WTC11 (cell line): ENCODE data around the gene PRDM2. TPM values are rescaled to one million over a fixed set of nuclear protein-coding genes. Genes with fewer than 3 reads are reported as not detected.

ENCODE experiments used
- ATAC-seq: fragments of 200-7000 bp; cut with Tn5 transposase; 2 replicates; pipeline ENCODE4 v1.10.0; 2021; ENCODE audit warnings: mild to moderate bottlenecking, moderate library complexity
- CTCF ChIA-PET: fragments of 300-600 bp; sonication (Branson Sonifier 250); formaldehyde crosslinking; loops from one replicate; lab custom pipeline; 2021; ENCODE audit warnings: antibody characterized with exemption; lab: Charles Lee
- POLR2A ChIA-PET: fragments of 350-600 bp; sonication (Branson Sonifier 250); formaldehyde crosslinking; loops from one replicate; lab custom pipeline; 2021; ENCODE audit warnings: antibody characterized with exemption; lab: Charles Lee
- DNase-seq: peaks from one replicate; pipeline ENCODE4 v3.0.0; 2021; ENCODE audit warnings: low spot score
- H3K27ac Mint-ChIP-seq: 2 replicates; pipeline ENCODE4 v1.8.0; 2021; ENCODE audit warnings: mixed read lengths
- H3K27me3 Mint-ChIP-seq: 2 replicates; pipeline ENCODE4 v1.8.0; 2021; ENCODE audit warnings: low read depth, mild to moderate bottlenecking, moderate library complexity, mixed read lengths
- H3K36me3 Mint-ChIP-seq: 2 replicates; pipeline ENCODE4 v1.8.0; 2021; ENCODE audit warnings: mixed read lengths
- H3K4me1 Mint-ChIP-seq: 2 replicates; pipeline ENCODE4 v1.8.0; 2022; ENCODE audit warnings: mixed read lengths
- H3K4me3 Mint-ChIP-seq: 2 replicates; pipeline ENCODE4 v1.8.0; 2021; ENCODE audit warnings: mild to moderate bottlenecking, moderate library complexity, mixed read lengths
- H3K9me3 Mint-ChIP-seq: 2 replicates; pipeline ENCODE4 v1.8.0; 2021; ENCODE audit warnings: mixed read lengths
- ATF3 ChIP-seq: sonication (generic); formaldehyde crosslinking; conservative IDR thresholded peaks from 2 replicates; pipeline ENCODE4 v1.8.1; 2022; ENCODE audit warnings: mild to moderate bottlenecking, missing genetic modification reagents
- ATF6 ChIP-seq: sonication (generic); formaldehyde crosslinking; IDR thresholded peaks from 2 replicates; pipeline ENCODE4 v1.8.1; 2023; ENCODE audit warnings: mild to moderate bottlenecking, missing genetic modification reagents
- E2F1 ChIP-seq: sonication (generic); formaldehyde crosslinking; IDR thresholded peaks from 2 replicates; pipeline ENCODE4 v1.8.0; 2022; ENCODE audit warnings: mild to moderate bottlenecking, missing genetic modification reagents
- GRHL2 ChIP-seq: fragments of 250-450 bp; sonication (Bioruptor Pico); IDR thresholded peaks from 2 replicates; pipeline ENCODE4 v1.8.0; 2022; ENCODE audit warnings: mild to moderate bottlenecking, moderate library complexity; ENCODE audit not compliant: insufficient replicate concordance, severe bottlenecking
- HMGXB4 ChIP-seq: sonication (generic); formaldehyde crosslinking; IDR thresholded peaks from 2 replicates; pipeline ENCODE4 v1.8.1; 2023; ENCODE audit warnings: mild to moderate bottlenecking, moderate library complexity, missing genetic modification reagents
- MAX ChIP-seq: sonication (generic); formaldehyde crosslinking; IDR thresholded peaks from 2 replicates; pipeline ENCODE4 v1.8.0; 2022; ENCODE audit warnings: mild to moderate bottlenecking, missing genetic modification reagents
- MLX ChIP-seq: sonication (generic); formaldehyde crosslinking; IDR thresholded peaks from 2 replicates; pipeline ENCODE4 v1.8.1; 2023; ENCODE audit warnings: mild to moderate bottlenecking, missing genetic modification reagents, moderate library complexity
- NFATC4 ChIP-seq: fragments of 250-450 bp; sonication (Bioruptor Pico); IDR thresholded peaks from 2 replicates; pipeline ENCODE4 v1.9.0; 2021; ENCODE audit warnings: mild to moderate bottlenecking
- NR3C1 ChIP-seq: sonication (generic); formaldehyde crosslinking; conservative IDR thresholded peaks from 2 replicates; pipeline ENCODE4 v1.8.1; 2023; ENCODE audit warnings: low read depth, mild to moderate bottlenecking, missing genetic modification reagents
- RORB ChIP-seq: fragments of 250-450 bp; sonication (Bioruptor Pico); IDR thresholded peaks from 2 replicates; pipeline ENCODE4 v1.9.0; 2021; ENCODE audit warnings: mild to moderate bottlenecking
- SOX15 ChIP-seq: fragments of 250-450 bp; sonication (Bioruptor Pico); IDR thresholded peaks from 2 replicates; pipeline ENCODE4 v1.9.0; 2021; ENCODE audit warnings: mild to moderate bottlenecking
- TP53 ChIP-seq: sonication (generic); formaldehyde crosslinking; IDR thresholded peaks from 2 replicates; pipeline ENCODE4 v1.8.1; 2023; ENCODE audit warnings: mild to moderate bottlenecking, missing genetic modification reagents
- ZBTB21 ChIP-seq: sonication (generic); formaldehyde crosslinking; IDR thresholded peaks from 2 replicates; pipeline ENCODE4 v1.8.1; 2023; ENCODE audit warnings: mild to moderate bottlenecking, missing genetic modification reagents, borderline replicate concordance
- ZMAT4 ChIP-seq: fragments of 250-450 bp; sonication (Bioruptor Pico); IDR thresholded peaks from 2 replicates; pipeline ENCODE4 v1.9.0; 2021; ENCODE audit warnings: mild to moderate bottlenecking
- ZNF121 ChIP-seq: sonication (generic); formaldehyde crosslinking; IDR thresholded peaks from 2 replicates; pipeline ENCODE4 v1.8.0; 2023; ENCODE audit warnings: missing genetic modification reagents
- ZNF138 ChIP-seq: sonication (generic); formaldehyde crosslinking; conservative IDR thresholded peaks from 2 replicates; pipeline ENCODE4 v1.8.1; 2022; ENCODE audit warnings: mild to moderate bottlenecking, moderate library complexity, missing genetic modification reagents
- ZNF263 ChIP-seq: sonication (generic); formaldehyde crosslinking; IDR thresholded peaks from 2 replicates; pipeline ENCODE4 v1.8.1; 2022; ENCODE audit warnings: low read depth, mild to moderate bottlenecking, moderate library complexity, missing genetic modification reagents
- ZNF281 ChIP-seq: sonication (generic); formaldehyde crosslinking; IDR thresholded peaks from 2 replicates; pipeline ENCODE4 v1.8.0; 2023; ENCODE audit warnings: mild to moderate bottlenecking, missing genetic modification reagents
- total RNA-seq: library from RNA; stranded (reverse); gene quantifications from 3 replicates; pipeline ENCODE4 v1.2.3, GENCODE V29; 2021

The PRDM2 gene
- total RNA-seq, 1 experiment from 2014 or later = 25.0 TPM

- peaks cover 21% of the 10 kb centered on the region for H3K27me3 Mint-ChIP-seq
- ATAC-seq (no peak), DNase-seq (no peak)
- H3K27ac Mint-ChIP-seq = no peak overlapping the region
- ChIA-PET CTCF (interaction anchor here (1.0 to 1.3 kb wide), 2 partner anchors 21 to 58 kb away, joined by 3 read pairs; no protein-coding TSS in a partner anchor), POLR2A (no interaction called here)
- no peaks in the 10 kb centered on the region for H3K36me3 Mint-ChIP-seq
- H3K4me3 Mint-ChIP-seq = no peak overlapping the region
- H3K9me3 Mint-ChIP-seq = no peaks in the 10 kb centered on the region; the same call in 1 of the 2 replicates
- no peak for TF ChIP-seq ZBTB21
- TF ChIP-seq GRHL2 = no peak
- no peak for TF ChIP-seq ZNF263 (CRISPR knock-in tag)
- TF ChIP-seq ATF3 (CRISPR knock-in tag) = no peak
- TF ChIP-seq, all 79 proteins: peak for 0
- H3K4me1 Mint-ChIP-seq = 0 out of 2 replicates have a peak, but pooled peaks cover 3% of the 10 kb centered on the region
Measured at GRCh38 chr1:13864760-13865159, 164.8 kb downstream of the PRDM2 start.

GRCh38 chr1:13865851-13866250 is 165.9 kb downstream of the PRDM2 start:
- CTCF ChIA-PET = interaction anchor here (1.1 to 1.3 kb wide), 3 partner anchors 37 to 100 kb away, joined by 3 to 5 read pairs (median 3); no protein-coding TSS in a partner anchor
- no peak for TF ChIP-seq MAX
- TF ChIP-seq ZNF121 (CRISPR knock-in tag) = no peak
- TF ChIP-seq ATF6 = no peak
- no peak for TF ChIP-seq ZMAT4 (CRISPR knock-in tag)
- no peak for TF ChIP-seq ZNF281
- TF ChIP-seq E2F1 = no peak
- no peak for TF ChIP-seq RORB (CRISPR knock-in tag)
- no peak for TF ChIP-seq NFATC4
- TF ChIP-seq, all 79 proteins: peak for 0
- Mint-ChIP-seq H3K27me3 (peaks cover 23% of the 10 kb centered on the region), H3K4me1 (0 out of 2 replicates have a peak, but pooled peaks cover 3% of the 10 kb centered on the region), H3K36me3 (no peaks in the 10 kb centered on the region), H3K9me3 (peaks cover 9% of the 10 kb centered on the region), H3K4me3 (no peak overlapping the region), H3K27ac (no peak overlapping the region)
- no peak for DNase-seq
- POLR2A ChIA-PET = no interaction called here
- ATAC-seq = no peak

- CTCF ChIA-PET = no interaction called here
- DNase-seq (no peak), ATAC-seq (no peak)
- POLR2A ChIA-PET = no interaction called here
- Mint-ChIP-seq H3K4me1 (0 out of 2 replicates have a peak, but pooled peaks cover 3% of the 10 kb centered on the region), H3K27ac (no peak overlapping the region), H3K9me3 (peaks cover 12% of the 10 kb centered on the region), H3K36me3 (no peaks in the 10 kb centered on the region), H3K4me3 (no peak overlapping the region), H3K27me3 (peaks cover 26% of the 10 kb centered on the region)
- TF ChIP-seq HMGXB4 (CRISPR knock-in tag) (no peak), MLX (CRISPR knock-in tag) (no peak), GRHL2 (no peak), RORB (CRISPR knock-in tag) (no peak), ZNF138 (CRISPR knock-in tag) (no peak), SOX15 (CRISPR knock-in tag) (no peak), ZNF281 (no peak), NR3C1 (no peak), TP53 (CRISPR knock-in tag) (no peak)
Measured at GRCh38 chr1:13867603-13868002, 167.6 kb downstream of the PRDM2 start.
